OCI-LY7 (cell line): Measurements from ENCODE around the gene BEAN1. TPM values are rescaled to one million over a fixed set of nuclear protein-coding genes. Genes with fewer than 3 reads are reported as not detected.

Experiments
- BruUV-seq: library from RNA; stranded (reverse); fragments of 400-500 nt; replicated peaks from 2 replicates; lab custom pipeline; 2021; lab: Mats Ljungman, UMichigan
- CTCF ChIA-PET: fragments of 300-600 bp; sonication (Branson Sonifier 250); formaldehyde crosslinking; loops from one replicate; lab custom pipeline; 2022; ENCODE audit warnings: antibody characterized with exemption; ENCODE audit not compliant: unreplicated experiment; lab: Charles Lee
- POLR2A ChIA-PET: fragments of 300-600 bp; sonication (Branson Sonifier 250); formaldehyde crosslinking; loops from one replicate; lab custom pipeline; 2022; ENCODE audit warnings: antibody characterized with exemption; lab: Charles Lee
- DNase-seq: peaks from one replicate; pipeline ENCODE4 v3.0.0-alpha.2; 2015; ENCODE audit warnings: low spot score
- H2AFZ ChIP-seq: fragments of 200-600 bp; sonication (generic), shearing (Covaris generic); 2 replicates; pipeline ENCODE4 v1.6.1; 2014; ENCODE audit warnings: mild to moderate bottlenecking, antibody characterized with exemption, low read length, moderate library complexity
- H3K27ac ChIP-seq: fragments of 200-600 bp; sonication (generic); 2 replicates; pipeline ENCODE4 v1.5.1; 2014; ENCODE audit warnings: mixed run types, low read depth, mild to moderate bottlenecking, moderate library complexity, low read length, inconsistent platforms; ENCODE audit not compliant: poor library complexity, severe bottlenecking
- H3K36me3 ChIP-seq: fragments of 200-600 bp; sonication (generic); 2 replicates; pipeline ENCODE4 v1.6.1; 2014; ENCODE audit warnings: mild to moderate bottlenecking, antibody characterized with exemption, low read length, moderate library complexity, mixed read lengths; ENCODE audit not compliant: insufficient read depth
- H3K4me1 ChIP-seq: fragments of 200-600 bp; sonication (generic); 2 replicates; pipeline ENCODE4 v1.5.1; 2014; ENCODE audit warnings: mild to moderate bottlenecking, low read length; ENCODE audit not compliant: insufficient read depth, poor library complexity, severe bottlenecking
- H3K4me2 ChIP-seq: fragments of 200-600 bp; sonication (generic); 2 replicates; pipeline ENCODE4 v1.6.1; 2014; ENCODE audit warnings: mild to moderate bottlenecking, low read length
- H3K4me3 ChIP-seq: fragments of 200-600 bp; sonication (generic); 2 replicates; pipeline ENCODE4 v1.5.1; 2014; ENCODE audit warnings: mild to moderate bottlenecking, low read depth, low read length; ENCODE audit not compliant: poor library complexity, severe bottlenecking
- H3K79me2 ChIP-seq: fragments of 200-600 bp; sonication (generic); 2 replicates; pipeline ENCODE4 v1.6.1; 2016; ENCODE audit warnings: low read depth, mild to moderate bottlenecking, low read length, moderate library complexity, mixed read lengths; ENCODE audit not compliant: insufficient read depth
- H3K9me2 ChIP-seq: fragments of 200-600 bp; sonication (generic); 2 replicates; pipeline ENCODE4 v1.6.1; 2016; ENCODE audit warnings: mild to moderate bottlenecking, low read length, mixed read lengths; ENCODE audit not compliant: insufficient read depth
- H3K9me3 ChIP-seq: fragments of 200-600 bp; sonication (generic); 2 replicates; pipeline ENCODE4 v1.6.1; 2014; ENCODE audit warnings: mild to moderate bottlenecking, mixed run types, low read length, mixed read lengths
- H4K20me1 ChIP-seq: fragments of 200-600 bp; sonication (generic); 2 replicates; pipeline ENCODE4 v1.6.1; 2014; ENCODE audit warnings: mild to moderate bottlenecking, antibody characterized with exemption, low read length, moderate library complexity, mixed read lengths; ENCODE audit not compliant: insufficient read depth
- EZH2phosphoT487 ChIP-seq: fragments of 200-600 bp; sonication (generic); IDR thresholded peaks from 2 replicates; pipeline ENCODE4 v1.6.1; 2018; ENCODE audit warnings: low read depth, borderline replicate concordance, mild to moderate bottlenecking, mixed run types, antibody characterized with exemption, low read length, moderate library complexity, mixed read lengths
- intact Hi-C: fragments of 100-400 bp; cut with micrococcal nuclease; formaldehyde crosslinking; loops from one replicate; pipeline ENCODE4 v1.10.0; 2022; ENCODE audit not compliant: unreplicated experiment
- total RNA-seq, 2 experiments: library from RNA; depleted of rRNA in 1 of 2; stranded (reverse); fragments of >200 nt in 1 of 2; shearing (Covaris generic) in 1 of 2; gene quantifications; 2 replicates each; pipeline ENCODE4 v1.2.3, GENCODE V29; 2014 to 2022
- TF ChIP-seq, protein P1 (sequence below): fragments of 200-600 bp; sonication (generic); conservative IDR thresholded peaks from 2 replicates; pipeline ENCODE4 v1.5.1; 2014; ENCODE audit warnings: mild to moderate bottlenecking, antibody characterized with exemption, low read length, moderate library complexity, mixed read lengths

The BEAN1 gene
- total RNA-seq, 2 experiments from 2014 or later, result 0.13 TPM; not detected in 1

- TF ChIP-seq, protein P1, sequence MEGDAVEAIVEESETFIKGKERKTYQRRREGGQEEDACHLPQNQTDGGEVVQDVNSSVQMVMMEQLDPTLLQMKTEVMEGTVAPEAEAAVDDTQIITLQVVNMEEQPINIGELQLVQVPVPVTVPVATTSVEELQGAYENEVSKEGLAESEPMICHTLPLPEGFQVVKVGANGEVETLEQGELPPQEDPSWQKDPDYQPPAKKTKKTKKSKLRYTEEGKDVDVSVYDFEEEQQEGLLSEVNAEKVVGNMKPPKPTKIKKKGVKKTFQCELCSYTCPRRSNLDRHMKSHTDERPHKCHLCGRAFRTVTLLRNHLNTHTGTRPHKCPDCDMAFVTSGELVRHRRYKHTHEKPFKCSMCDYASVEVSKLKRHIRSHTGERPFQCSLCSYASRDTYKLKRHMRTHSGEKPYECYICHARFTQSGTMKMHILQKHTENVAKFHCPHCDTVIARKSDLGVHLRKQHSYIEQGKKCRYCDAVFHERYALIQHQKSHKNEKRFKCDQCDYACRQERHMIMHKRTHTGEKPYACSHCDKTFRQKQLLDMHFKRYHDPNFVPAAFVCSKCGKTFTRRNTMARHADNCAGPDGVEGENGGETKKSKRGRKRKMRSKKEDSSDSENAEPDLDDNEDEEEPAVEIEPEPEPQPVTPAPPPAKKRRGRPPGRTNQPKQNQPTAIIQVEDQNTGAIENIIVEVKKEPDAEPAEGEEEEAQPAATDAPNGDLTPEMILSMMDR, result no peak
- no peak for TF ChIP-seq EZH2phosphoT487
- CTCF ChIA-PET, result no interaction called here
- POLR2A ChIA-PET, result interaction anchor here (1.0 kb wide), 1 partner anchor 10 kb away, joined by 3 read pairs; no protein-coding TSS in a partner anchor
These were observed 4.7 kb downstream of the BEAN1 start for GRCh38 chr16:66431760-66432159.

GRCh38 chr16:66432429-66432828 lies 5.3 kb downstream of the BEAN1 start:
- CTCF ChIA-PET, result no interaction called here
- H3K27ac ChIP-seq, result no peak overlapping the region
- H3K79me2 ChIP-seq, result no peaks in the 10 kb centered on the region
- BruUV-seq, result no TSS peak
- H3K9me2 ChIP-seq, result no peaks in the 10 kb centered on the region
- no peak overlapping the region for H2AFZ ChIP-seq
- intact Hi-C loops, result no loop called here
- H4K20me1 ChIP-seq, result no peaks in the 10 kb centered on the region
- no peak overlapping the region for H3K4me2 ChIP-seq
- no peak overlapping the region for H3K4me3 ChIP-seq
- DNase-seq, result no peak
- POLR2A ChIA-PET, result interaction anchor here (1.0 kb wide), 1 partner anchor 9 kb away, joined by 3 read pairs; no protein-coding TSS in a partner anchor
- no peaks in the 10 kb centered on the region for H3K36me3 ChIP-seq
- no peaks in the 10 kb centered on the region for H3K4me1 ChIP-seq
- H3K9me3 ChIP-seq, result no peaks in the 10 kb centered on the region
- no peak for TF ChIP-seq EZH2phosphoT487
- TF ChIP-seq, protein P1, result no peak

More at GRCh38 chr16:66431760-66432159, 4.7 kb downstream of the BEAN1 start:
- Histone ChIP-seq H3K9me2 (no peaks in the 10 kb centered on the region), H3K9me3 (no peaks in the 10 kb centered on the region), H3K4me3 (no peak overlapping the region), H3K36me3 (no peaks in the 10 kb centered on the region), H3K4me1 (no peaks in the 10 kb centered on the region), H2AFZ (no peak overlapping the region), H3K4me2 (no peak overlapping the region), H3K27ac (no peak overlapping the region), H4K20me1 (no peaks in the 10 kb centered on the region), H3K79me2 (no peaks in the 10 kb centered on the region)
- intact Hi-C loops, result no loop called here
- BruUV-seq, result no TSS peak
- DNase-seq, result no peak

DNA sequence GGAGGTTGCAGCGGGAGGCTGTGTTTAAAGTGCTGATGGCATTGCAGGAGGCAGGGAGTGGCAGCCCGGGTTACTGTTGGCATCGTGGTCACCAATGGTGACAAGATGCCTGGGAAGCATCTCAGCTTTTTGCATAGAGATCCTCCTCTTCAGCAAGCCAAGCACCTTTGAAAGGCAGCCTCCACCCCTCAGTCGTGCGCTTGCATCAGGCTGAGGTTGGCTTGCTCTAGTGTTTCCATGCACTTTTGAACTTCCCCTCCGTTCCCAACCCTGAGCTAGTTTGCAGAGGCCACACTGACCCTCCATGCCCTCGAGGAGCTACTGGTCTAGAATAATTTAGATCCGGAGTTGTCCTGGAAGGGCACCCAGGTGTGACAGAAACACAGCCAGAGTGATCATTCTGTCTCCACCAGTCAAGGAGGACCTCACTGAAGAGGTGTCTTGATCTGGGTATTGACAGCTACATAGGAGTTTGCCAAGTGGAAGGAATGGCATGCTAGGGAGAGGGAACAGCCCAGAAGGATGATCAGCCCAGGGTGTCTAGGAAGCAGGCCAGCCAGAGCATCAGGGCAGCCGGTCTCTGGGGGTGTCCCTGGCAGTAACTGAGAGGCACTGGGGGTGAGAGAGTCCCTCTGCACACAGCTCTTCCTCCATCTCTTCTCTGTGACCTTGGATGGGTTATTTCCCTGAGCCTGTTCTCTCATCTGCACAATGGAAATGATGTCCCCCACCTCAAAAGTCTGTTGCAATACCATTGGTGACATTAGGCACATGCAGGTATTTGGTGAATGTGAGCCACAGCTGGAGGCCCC lies 7.7 kb downstream of the BEAN1 start:
- H3K9me3 ChIP-seq, result no peaks in the 10 kb centered on the region
- H3K4me2 ChIP-seq, result no peak overlapping the region
- intact Hi-C loops, result no loop called here
- no peak overlapping the region for H3K27ac ChIP-seq
- DNase-seq, result no peak
- ChIA-PET CTCF (no interaction called here), POLR2A (no interaction called here)
- BruUV-seq, result no TSS peak
- H3K36me3 ChIP-seq, result no peaks in the 10 kb centered on the region
- H3K4me3 ChIP-seq, result no peak overlapping the region
- TF ChIP-seq EZH2phosphoT487, result no peak
- TF ChIP-seq, protein P1, result no peak
- no peaks in the 10 kb centered on the region for H3K9me2 ChIP-seq
- no peaks in the 10 kb centered on the region for H3K4me1 ChIP-seq
- no peak overlapping the region for H2AFZ ChIP-seq
- no peaks in the 10 kb centered on the region for H4K20me1 ChIP-seq
- no peaks in the 10 kb centered on the region for H3K79me2 ChIP-seq
